Pancreas (tissue), 10 donors: Measurements from ENCODE around the gene TSHZ1. TPM values are rescaled to one million over a fixed set of nuclear protein-coding genes. Genes with fewer than 3 reads are reported as not detected.
"Not testable (repeated sequence)": the region's sequence is repeated elsewhere in the genome, so short reads cannot be mapped to it uniquely, and the experiment has no call there.

Experiments used
- ATAC-seq, 4 donors: fragments of 200-7000 bp; cut with Tn5 transposase; one replicate each; pipeline versions ENCODE4 v1.8.0 to v1.9.1; 2020; ENCODE audit warnings: mild to moderate bottlenecking in 4 of 4, moderate library complexity in 4 of 4
- DNase-seq, 6 donors: peaks; one replicate each; pipeline ENCODE4 v3.0.0-alpha.2; 2020
- FAIRE-seq: peaks from 2 replicates; lab custom pipeline; 2012; peaks lifted over from hg19 to GRCh38; lab: Jason Lieb, UNC
- H3K27ac ChIP-seq, 4 donors: fragments of 200-600 bp; sonication (generic); 1 replicate in 3 of 4; 2 replicates in 1 of 4; pipeline versions ENCODE4 v1.5.0 to v1.8.0; 2020
- H3K27me3 ChIP-seq, 4 donors: fragments of 200-600 bp; one replicate each; pipeline ENCODE4 v1.8.0; 2021
- H3K36me3 ChIP-seq, 3 donors: fragments of 200-600 bp; sonication (generic) in 1 of 3; one replicate each; pipeline versions ENCODE4 v1.5.0 to v1.8.0; 2020 to 2021
- H3K4me1 ChIP-seq, 3 donors: fragments of 200-600 bp; one replicate each; pipeline ENCODE4 v1.8.0; 2021
- H3K4me3 ChIP-seq, 4 donors: fragments of 200-600 bp; sonication (generic) in 2 of 4; one replicate each; pipeline versions ENCODE4 v1.5.0 to v1.8.0; 2020 to 2021
- H3K9me3 ChIP-seq, 4 donors: fragments of 200-600 bp; one replicate each; pipeline ENCODE4 v1.8.0; 2021
- CTCF ChIP-seq, 4 donors: fragments of 200-600 bp; sonication (generic) in 3 of 4; IDR thresholded peaks; one replicate each; pipeline versions ENCODE4 v1.5.0 to v1.8.0; 2021; ENCODE audit warnings: antibody characterized with exemption in 4 of 4
- WGBS, 2 donors: extraction: QIAGEN DNeasy Blood & Tissue Kit; methylation state at CpG; one replicate each; pipeline ENCODE4 v1.1.7; 2013; 5-methylcytosine and 5-hydroxymethylcytosine counted together
- intact Hi-C, 3 donors: fragments of 100-400 bp; cut with DNase I; formaldehyde crosslinking; loops; one replicate each; pipeline versions ENCODE4 v1.11.1 to v1.14.2; 2022
- polyA plus RNA-seq, 2 donors: library from polyadenylated mRNA; stranded (reverse); fragments of 200-250 nt; gene quantifications; one replicate each; pipeline ENCODE4 v1.2.3, GENCODE V29; 2013
- total RNA-seq, 6 donors: library from RNA; stranded (reverse); fragmentation: NEBNext Ultra II Directional in 4 of 6; extraction: Animal tissue kit (Norgen Biotek cat#: 25700) in 4 of 6; gene quantifications; one replicate each; pipeline versions ENCODE4 v1.2.1 to v1.2.4, GENCODE V29; 2021 to 2023
- donor health status: healthy with polysubstance abuse.
- donor health status: DM: no; HTN: no; CAD: no; lungs with moderate emphysema.
- donor health status: DM: no; HTN: no; CAD: no.
- donor health status: control.
- donor health status: control.
- donor health status: Bipolar disorder and iron deficiency.
- donor health status: DM: yes; HTN: yes; CAD: no.
- donor health status: DM: no; HTN: no; CAD: no.
- donor health status: DM: no; HTN: no; CAD: no.
- donor health status: DM: yes; HTN: yes; CAD: no.

Gene TSHZ1
- total and polyA plus RNA-seq, 8 donors, result 4.7 to 13.6 (median 7.6) TPM

DNA sequence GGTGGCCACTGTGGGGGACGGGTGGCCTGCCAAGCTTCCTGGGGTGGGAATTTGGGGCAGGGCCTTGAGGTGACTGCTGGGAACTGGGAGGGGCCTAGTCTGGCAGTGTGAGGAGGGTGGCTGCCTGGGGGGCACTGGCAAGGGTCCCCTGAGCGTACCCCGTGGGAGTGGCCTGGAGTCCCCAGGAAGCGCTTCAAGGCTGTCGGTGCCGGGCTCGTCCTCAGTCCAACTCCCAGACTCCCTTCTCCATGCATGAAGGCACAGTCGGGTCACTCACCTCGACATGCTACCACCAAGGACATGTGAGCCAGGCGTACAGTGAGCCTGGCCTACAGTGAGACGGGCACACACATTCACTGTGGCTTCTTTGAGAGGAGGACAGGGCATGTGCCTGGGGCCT is 111.6 kb downstream of the TSHZ1 start:
- FAIRE-seq, result no peak
- ATAC-seq, result no peak
- H3K9me3 ChIP-seq, result peaks cover 0 to 3% (median 0%) of the 10 kb centered on the region in 4 donors
- TF ChIP-seq CTCF (IDR thresholded peaks at IDR 0.05), result no peak
- 91 to 93% methylated on average over 11 of the region's 11 CpGs for WGBS, 2 donors
- no peak overlapping the region for H3K27ac ChIP-seq
- no peaks in the 10 kb centered on the region for H3K27me3 ChIP-seq
- no peak overlapping the region for H3K4me3 ChIP-seq
- intact Hi-C loops, result no loop called here
- DNase-seq, result no peak
- H3K36me3 ChIP-seq, result no peaks in the 10 kb centered on the region
- no peaks in the 10 kb centered on the region for H3K4me1 ChIP-seq

DNA sequence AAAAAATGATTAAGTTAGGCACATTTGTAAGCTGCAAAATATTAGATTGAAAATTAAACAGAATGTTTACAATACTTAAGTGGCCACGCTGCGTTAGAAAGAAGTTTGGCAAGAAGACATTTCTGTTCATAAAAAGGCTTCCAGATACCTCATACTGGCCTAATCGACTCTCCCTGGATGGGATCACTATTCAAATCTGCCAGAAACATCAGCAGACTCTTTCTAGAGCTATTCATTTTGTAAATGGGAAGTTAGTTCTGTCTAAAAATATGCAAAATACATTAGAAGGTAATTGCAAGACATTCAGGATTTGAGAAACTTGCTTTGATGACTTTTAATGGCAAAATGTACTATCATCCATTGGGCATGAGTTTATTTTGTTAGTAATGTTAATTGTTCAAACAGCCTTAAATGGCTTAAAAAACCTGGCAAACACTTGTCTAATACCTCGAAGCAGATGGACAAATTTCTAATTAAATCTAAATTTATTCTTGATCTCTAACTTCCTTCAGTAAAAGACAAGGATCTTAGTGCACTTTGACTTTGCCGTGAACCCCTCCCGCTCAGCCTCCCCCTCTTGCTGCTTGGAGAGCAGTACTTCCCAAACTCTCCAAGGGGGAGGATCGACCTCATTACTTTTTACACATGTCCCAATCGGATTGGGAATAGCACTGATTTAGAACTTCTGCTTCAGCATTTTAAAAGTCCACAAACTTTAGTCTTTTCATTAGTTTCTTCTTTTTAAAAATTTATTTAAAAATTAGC is 113.4 kb downstream of the TSHZ1 start:
- no peak for FAIRE-seq
- WGBS, 2 donors, result 59 to 69% methylated on average over 8 of the region's 8 CpGs

GRCh38 chr18:75324686-75325257 is 114.2 kb downstream of the TSHZ1 start:
- Histone ChIP-seq H3K36me3 (no peaks in the 10 kb centered on the region), H3K27me3 (no peaks in the 10 kb centered on the region), H3K9me3 (peaks cover 0 to 3% (median 0%) of the 10 kb centered on the region in 4 donors), H3K27ac (no peak overlapping the region), H3K4me3 (no peak overlapping the region), H3K4me1 (no peaks in the 10 kb centered on the region)
- TF ChIP-seq CTCF (IDR thresholded peaks at IDR 0.05), result no peak
- ATAC-seq (no peak), DNase-seq (no peak), FAIRE-seq (no peak)
- WGBS, 2 donors, result 53 to 79% methylated on average over 2 of the region's 2 CpGs
- intact Hi-C loops, result no loop called here

More for the DNA sequence above, 113.4 kb downstream of the TSHZ1 start:
- no peaks in the 10 kb centered on the region for H3K27me3 ChIP-seq
- H3K27ac ChIP-seq, result no peak overlapping the region
- H3K9me3 ChIP-seq, result peaks cover 0 to 3% (median 0%) of the 10 kb centered on the region in 4 donors
- DNase-seq, result no peak
- ATAC-seq, result no peak
- H3K4me3 ChIP-seq, result no peak overlapping the region
- intact Hi-C loops, result no loop called here
- no peaks in the 10 kb centered on the region for H3K4me1 ChIP-seq
- no peak for TF ChIP-seq CTCF (IDR thresholded peaks at IDR 0.05)
- no peaks in the 10 kb centered on the region for H3K36me3 ChIP-seq

DNA sequence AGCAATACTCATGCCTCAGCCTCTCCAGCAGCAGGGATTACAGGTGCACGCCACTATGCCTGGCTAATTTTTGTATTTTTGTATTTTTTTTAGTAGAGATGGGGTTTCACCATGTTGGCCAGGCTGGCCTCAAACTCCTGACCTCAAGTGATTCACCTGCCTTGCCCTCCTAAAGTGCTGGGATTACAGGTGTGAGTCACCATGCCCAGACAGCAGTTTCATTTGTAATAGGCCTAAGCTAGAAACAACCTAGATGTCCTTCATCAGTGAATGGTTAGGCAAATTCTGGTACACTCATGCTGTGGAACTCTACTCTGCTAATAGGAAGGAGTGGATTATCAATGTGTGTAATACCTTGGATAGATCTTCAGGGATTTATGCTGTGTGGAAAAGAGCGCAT is 119.2 kb downstream of the TSHZ1 start:
- FAIRE-seq, H3K4me3 ChIP-seq, H3K27me3 ChIP-seq, H3K36me3 ChIP-seq, H3K4me1 ChIP-seq, ATAC-seq, H3K27ac ChIP-seq, DNase-seq, H3K9me3 ChIP-seq, intact Hi-C loops: not testable (repeated sequence)
- WGBS, 2 donors, result 93 to 94% methylated on average over 2 of the region's 2 CpGs

DNA sequence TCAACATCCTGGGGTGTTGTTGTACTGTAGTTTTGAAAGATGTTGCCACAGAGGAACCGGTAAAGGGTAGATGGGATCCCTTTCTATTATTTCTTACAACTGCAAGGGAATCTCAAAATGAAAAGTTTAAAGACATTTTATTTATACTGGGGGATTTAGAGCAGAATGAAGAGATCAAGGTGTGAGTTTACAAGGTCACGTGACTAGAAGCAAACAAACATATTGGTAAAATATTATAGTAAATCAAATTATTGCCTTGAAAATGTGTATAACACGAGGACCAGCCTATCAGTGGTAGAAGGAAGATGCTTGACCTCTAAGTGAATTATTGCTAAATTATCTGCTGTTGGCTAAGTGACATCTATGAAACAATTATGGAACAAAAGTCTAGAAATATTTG is 119.7 kb downstream of the TSHZ1 start:
- ATAC-seq (no peak), FAIRE-seq (no peak), DNase-seq (no peak)
- Histone ChIP-seq H3K27ac (no peak overlapping the region), H3K27me3 (no peaks in the 10 kb centered on the region), H3K36me3 (no peaks in the 10 kb centered on the region), H3K9me3 (peaks cover 0 to 3% (median 0%) of the 10 kb centered on the region in 4 donors), H3K4me1 (no peaks in the 10 kb centered on the region), H3K4me3 (no peak overlapping the region)
- WGBS, 2 donors, result 76 to 86% methylated on average over 3 of the region's 3 CpGs
- intact Hi-C loops, result no loop called here
- no peak for TF ChIP-seq CTCF (IDR thresholded peaks at IDR 0.05)
